Kasumi-1 (cell line): Measurements from ENCODE around the gene ANK3.

Source experiments
- DNase-seq, 2 experiments: peaks; one replicate each; lab custom pipeline; 2025; lab: John Stamatoyannopoulos, UW

ANK3 gene

DNA sequence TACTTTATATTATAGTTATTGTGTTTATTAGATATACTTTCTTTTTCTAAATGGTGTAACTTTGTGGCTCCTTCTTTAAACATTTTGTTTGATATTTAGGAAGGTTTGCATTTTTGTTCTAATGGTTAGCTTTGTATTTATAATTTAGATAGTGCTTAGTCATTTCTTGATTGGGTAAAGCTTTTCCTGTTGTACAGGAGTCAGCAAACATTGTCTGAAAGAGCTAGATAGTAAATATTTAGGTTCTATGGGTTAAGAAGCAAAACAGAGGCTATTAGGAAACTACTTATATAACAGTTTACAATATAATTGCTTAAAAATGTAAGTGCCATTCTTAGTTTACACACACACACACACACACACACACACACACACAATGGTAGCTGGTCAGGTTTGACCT lies 412.8 kb downstream of the ANK3 start:
- no peak for DNase-seq
